Thyroid gland (tissue), 4 donors: Measurements from ENCODE around the gene IRS2. TPM values are rescaled to one million over a fixed set of nuclear protein-coding genes. Genes with fewer than 3 reads are reported as not detected.

ENCODE experiments used
- DNase-seq, 2 donors: peaks; one replicate each; pipeline ENCODE4 v3.0.0-alpha.2; 2019
- H3K27ac ChIP-seq, 3 donors: fragments of 200-600 bp; sonication (generic); 1 replicate in 2 of 3; 2 replicates in 1 of 3; pipeline ENCODE4 v1.5.1; 2016 to 2019; ENCODE audit warnings: mild to moderate bottlenecking in 1 of 3, moderate library complexity in 1 of 3
- H3K27me3 ChIP-seq: fragments of 200-600 bp; sonication (generic); one replicate; pipeline ENCODE4 v1.5.1; 2019
- H3K36me3 ChIP-seq, 2 donors: fragments of 200-600 bp; sonication (generic); one replicate each; pipeline ENCODE4 v1.5.1; 2016 to 2019
- H3K4me1 ChIP-seq, 2 donors: fragments of 200-600 bp; sonication (generic); one replicate each; pipeline ENCODE4 v1.5.1; 2017 to 2019
- H3K4me3 ChIP-seq, 3 donors: fragments of 200-600 bp; sonication (generic); replicated peaks in 1 of 3; 1 replicate in 2 of 3; 2 replicates in 1 of 3; pipeline ENCODE4 v1.5.1; 2016; ENCODE audit warnings: mild to moderate bottlenecking in 1 of 3
- H3K9me3 ChIP-seq: fragments of 200-600 bp; sonication (generic); one replicate; pipeline ENCODE4 v1.5.1; 2017
- CTCF ChIP-seq, 6 experiments: fragments of 200-600 bp in 3 of 6; fragments of 450-650 bp in 3 of 6; sonication (generic) in 3 of 6; IDR thresholded peaks; one replicate each; pipeline ENCODE4 v1.5.1; 2016 to 2019; ENCODE audit warnings: antibody characterized with exemption in 6 of 6, mild to moderate bottlenecking in 2 of 6, inconsistent platforms in 1 of 6, moderate library complexity in 1 of 6
- POLR2A ChIP-seq, 2 donors: fragments of 450-650 bp; IDR thresholded peaks; one replicate each; pipeline ENCODE4 v1.6.1; 2017; ENCODE audit warnings: antibody characterized with exemption in 2 of 2, mild to moderate bottlenecking in 2 of 2, moderate library complexity in 1 of 2
- WGBS, 2 donors: methylation state at CpG; one replicate each; pipeline ENCODE4 v1.1.5; 2017; 5-methylcytosine and 5-hydroxymethylcytosine counted together
- intact Hi-C: fragments of 100-400 bp; cut with DNase I; formaldehyde crosslinking; loops from one replicate; pipeline ENCODE4 v1.15.1; 2023
- total RNA-seq, 4 donors: library from RNA; depleted of rRNA; stranded (reverse); fragments of >200 nt; gene quantifications; one replicate each; pipeline ENCODE4 v1.2.3, GENCODE V29; 2016

IRS2 gene
- total RNA-seq, 4 donors from 2014 or later, result 12.9 to 29.1 (median 17.6) TPM

- Histone ChIP-seq H3K36me3 (peaks cover 5 to 15% of the 10 kb centered on the region in 2 donors), H3K4me1 (peaks cover 0 to 8% of the 10 kb centered on the region in 2 donors), H3K9me3 (no peaks in the 10 kb centered on the region), H3K27me3 (no peaks in the 10 kb centered on the region), H3K27ac (no peak overlapping the region), H3K4me3 (no peak overlapping the region)
- intact Hi-C loops, result no loop called here
- TF ChIP-seq POLR2A (IDR thresholded peaks at IDR 0.05) (no peak), CTCF (IDR thresholded peaks at IDR 0.05) (no peak)
- WGBS, 2 donors, result 74 to 90% methylated on average over 3 of the region's 3 CpGs
- DNase-seq, result no peak
Measured at GRCh38 chr13:109759609-109760008, 26.8 kb downstream of the IRS2 start.

GRCh38 chr13:109758937-109759480, 27.4 kb downstream of the IRS2 start:
- Histone ChIP-seq H3K9me3 (no peaks in the 10 kb centered on the region), H3K4me1 (peaks cover 0 to 2% of the 10 kb centered on the region in 2 donors), H3K27me3 (no peaks in the 10 kb centered on the region), H3K4me3 (no peak overlapping the region), H3K36me3 (peaks cover 5 to 15% of the 10 kb centered on the region in 2 donors), H3K27ac (no peak overlapping the region)
- TF ChIP-seq CTCF (IDR thresholded peaks at IDR 0.05), result no peak
- no peak for TF ChIP-seq POLR2A (IDR thresholded peaks at IDR 0.05)
- intact Hi-C loops, result no loop called here
- 88 to 95% methylated on average over 15 of the region's 15 CpGs for WGBS, 2 donors
- DNase-seq, result no peak

- TF ChIP-seq POLR2A (IDR thresholded peaks at IDR 0.05), result no peak
- H3K36me3 ChIP-seq, result peaks cover 5 to 15% of the 10 kb centered on the region in 2 donors
- WGBS, 2 donors, result 78 to 87% methylated on average over 5 of the region's 5 CpGs
- H3K27ac ChIP-seq, result no peak overlapping the region
- no peaks in the 10 kb centered on the region for H3K4me1 ChIP-seq
- DNase-seq, result no peak
- intact Hi-C loops, result no loop called here
- H3K9me3 ChIP-seq, result no peaks in the 10 kb centered on the region
- H3K4me3 ChIP-seq, result no peak overlapping the region
- no peaks in the 10 kb centered on the region for H3K27me3 ChIP-seq
Measured at GRCh38 chr13:109756778-109757177, 29.6 kb downstream of the IRS2 start.

DNA sequence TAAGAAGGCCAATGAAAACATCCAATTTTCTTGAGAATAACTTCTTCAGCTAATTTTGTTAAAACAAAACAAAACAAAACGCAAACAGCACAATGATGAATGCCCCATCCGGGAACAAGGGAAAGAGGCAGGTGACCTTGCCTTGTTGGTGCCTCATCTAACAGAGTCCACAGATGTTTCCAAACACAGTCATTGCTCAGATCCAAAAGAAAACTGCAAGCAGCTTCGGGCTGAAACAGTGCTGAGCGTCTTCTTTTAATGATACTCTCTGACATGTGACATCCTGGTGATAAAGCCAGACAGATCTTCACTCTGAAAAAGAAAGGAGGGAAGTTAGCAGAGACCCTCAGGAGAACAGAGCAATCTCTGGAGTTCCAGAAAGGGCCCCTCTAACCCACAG, 30.4 kb downstream of the IRS2 start:
- Histone ChIP-seq H3K27ac (no peak overlapping the region), H3K4me3 (no peak overlapping the region), H3K36me3 (peaks cover 5 to 15% of the 10 kb centered on the region in 2 donors), H3K9me3 (no peaks in the 10 kb centered on the region), H3K27me3 (no peaks in the 10 kb centered on the region), H3K4me1 (no peaks in the 10 kb centered on the region)
- TF ChIP-seq POLR2A (IDR thresholded peaks at IDR 0.05), result no peak
- TF ChIP-seq CTCF (IDR thresholded peaks at IDR 0.05), result no peak
- intact Hi-C loops, result no loop called here
- DNase-seq, result no peak
- 88 to 90% methylated on average over 4 of the region's 4 CpGs for WGBS, 2 donors

- WGBS, 2 donors, result 93 to 94% methylated on average over 13 of the region's 13 CpGs
- Histone ChIP-seq H3K4me1 (no peaks in the 10 kb centered on the region), H3K36me3 (peaks cover 5 to 15% of the 10 kb centered on the region in 2 donors), H3K27me3 (no peaks in the 10 kb centered on the region), H3K9me3 (no peaks in the 10 kb centered on the region), H3K27ac (no peak overlapping the region), H3K4me3 (no peak overlapping the region)
- intact Hi-C loops, result no loop called here
- TF ChIP-seq CTCF (IDR thresholded peaks at IDR 0.05), result no peak
- TF ChIP-seq POLR2A (IDR thresholded peaks at IDR 0.05), result no peak
- DNase-seq, result no peak
Measured at GRCh38 chr13:109755551-109755950, 30.8 kb downstream of the IRS2 start.
